Osteocyte (in vitro differentiated cells): ENCODE results near the gene MGST3. TPM values are rescaled to one million over a fixed set of nuclear protein-coding genes. Genes with fewer than 3 reads are reported as not detected.

Source experiments
- DNase-seq: peaks from one replicate; pipeline ENCODE4 v3.0.0; 2021; ENCODE audit warnings: mixed read lengths; ENCODE audit not compliant: unreplicated experiment; ENCODE audit errors: extremely low spot score
- H3K27ac Mint-ChIP-seq: one replicate; pipeline ENCODE4 v1.8.0; 2021; ENCODE audit warnings: mild to moderate bottlenecking, mixed read lengths; ENCODE audit not compliant: unreplicated experiment
- H3K27me3 Mint-ChIP-seq: one replicate; pipeline ENCODE4 v1.8.0; 2021; ENCODE audit warnings: mixed read lengths; ENCODE audit not compliant: unreplicated experiment
- H3K36me3 Mint-ChIP-seq: one replicate; pipeline ENCODE4 v1.8.0; 2021; ENCODE audit warnings: mixed read lengths; ENCODE audit not compliant: unreplicated experiment
- H3K4me1 Mint-ChIP-seq: one replicate; pipeline ENCODE4 v1.8.0; 2021; ENCODE audit warnings: mixed read lengths; ENCODE audit not compliant: unreplicated experiment
- H3K4me3 Mint-ChIP-seq: one replicate; pipeline ENCODE4 v1.8.0; 2021; ENCODE audit warnings: mild to moderate bottlenecking, moderate library complexity, mixed read lengths; ENCODE audit not compliant: unreplicated experiment
- H3K9me3 Mint-ChIP-seq: one replicate; pipeline ENCODE4 v1.8.0; 2021; ENCODE audit warnings: mixed read lengths; ENCODE audit not compliant: unreplicated experiment
- total RNA-seq: library from RNA; stranded (reverse); gene quantifications from 2 replicates; pipeline ENCODE4 v1.2.1, GENCODE V29; 2021
- TF ChIP-seq, protein P1 (sequence below): fragments of 200-600 bp; sonication (generic); IDR thresholded peaks from 2 replicates; pipeline ENCODE4 v1.5.0; 2021; ENCODE audit warnings: antibody characterized with exemption, mild to moderate bottlenecking, moderate library complexity

MGST3 gene
- total RNA-seq, 1 donor from 2014 or later, result 130 TPM

GRCh38 chr1:165671526-165671925 lies 40.5 kb downstream of the MGST3 start:
- Mint-ChIP-seq H3K27ac (no peak overlapping the region), H3K9me3 (peaks cover 8% of the 10 kb centered on the region), H3K27me3 (no peaks in the 10 kb centered on the region), H3K4me3 (no peak overlapping the region), H3K4me1 (peaks cover 5% of the 10 kb centered on the region), H3K36me3 (peaks cover 67% of the 10 kb centered on the region)
- no peak for DNase-seq
- TF ChIP-seq, protein P1, sequence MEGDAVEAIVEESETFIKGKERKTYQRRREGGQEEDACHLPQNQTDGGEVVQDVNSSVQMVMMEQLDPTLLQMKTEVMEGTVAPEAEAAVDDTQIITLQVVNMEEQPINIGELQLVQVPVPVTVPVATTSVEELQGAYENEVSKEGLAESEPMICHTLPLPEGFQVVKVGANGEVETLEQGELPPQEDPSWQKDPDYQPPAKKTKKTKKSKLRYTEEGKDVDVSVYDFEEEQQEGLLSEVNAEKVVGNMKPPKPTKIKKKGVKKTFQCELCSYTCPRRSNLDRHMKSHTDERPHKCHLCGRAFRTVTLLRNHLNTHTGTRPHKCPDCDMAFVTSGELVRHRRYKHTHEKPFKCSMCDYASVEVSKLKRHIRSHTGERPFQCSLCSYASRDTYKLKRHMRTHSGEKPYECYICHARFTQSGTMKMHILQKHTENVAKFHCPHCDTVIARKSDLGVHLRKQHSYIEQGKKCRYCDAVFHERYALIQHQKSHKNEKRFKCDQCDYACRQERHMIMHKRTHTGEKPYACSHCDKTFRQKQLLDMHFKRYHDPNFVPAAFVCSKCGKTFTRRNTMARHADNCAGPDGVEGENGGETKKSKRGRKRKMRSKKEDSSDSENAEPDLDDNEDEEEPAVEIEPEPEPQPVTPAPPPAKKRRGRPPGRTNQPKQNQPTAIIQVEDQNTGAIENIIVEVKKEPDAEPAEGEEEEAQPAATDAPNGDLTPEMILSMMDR, result no peak

- Mint-ChIP-seq H3K27me3 (no peaks in the 10 kb centered on the region), H3K36me3 (peaks cover 59% of the 10 kb centered on the region), H3K9me3 (peaks cover 8% of the 10 kb centered on the region), H3K4me1 (peaks cover 5% of the 10 kb centered on the region), H3K4me3 (no peak overlapping the region), H3K27ac (no peak overlapping the region)
- DNase-seq, result no peak
- TF ChIP-seq, protein P1, result no peak
These were observed 43.6 kb downstream of the MGST3 start for GRCh38 chr1:165674599-165674998.

GRCh38 chr1:165675794-165676193 lies 44.8 kb downstream of the MGST3 start:
- Mint-ChIP-seq H3K27ac (no peak overlapping the region), H3K9me3 (peaks cover 8% of the 10 kb centered on the region), H3K27me3 (no peaks in the 10 kb centered on the region), H3K4me3 (no peak overlapping the region), H3K4me1 (peaks cover 5% of the 10 kb centered on the region), H3K36me3 (peaks cover 61% of the 10 kb centered on the region)
- no peak for DNase-seq
- TF ChIP-seq, protein P1, result no peak

GRCh38 chr1:165678509-165678908 lies 47.5 kb downstream of the MGST3 start:
- Mint-ChIP-seq H3K27ac (no peak overlapping the region), H3K27me3 (no peaks in the 10 kb centered on the region), H3K4me1 (peaks cover 5% of the 10 kb centered on the region), H3K9me3 (peaks cover 8% of the 10 kb centered on the region), H3K36me3 (peaks cover 62% of the 10 kb centered on the region), H3K4me3 (no peak overlapping the region)
- TF ChIP-seq, protein P1, result no peak
- DNase-seq, result no peak

- H3K4me3 Mint-ChIP-seq, result no peak overlapping the region
- H3K4me1 Mint-ChIP-seq, result peaks cover 5% of the 10 kb centered on the region
- no peak for DNase-seq
- TF ChIP-seq, protein P1, result no peak
- peaks cover 66% of the 10 kb centered on the region for H3K36me3 Mint-ChIP-seq
- H3K9me3 Mint-ChIP-seq, result peaks cover 8% of the 10 kb centered on the region
- no peaks in the 10 kb centered on the region for H3K27me3 Mint-ChIP-seq
- H3K27ac Mint-ChIP-seq, result no peak overlapping the region
These were observed 48.4 kb downstream of the MGST3 start for GRCh38 chr1:165679282-165680036.
